NB4 (cell line): ENCODE results near the gene SULF2.

ENCODE experiments used
- DNase-seq: peaks from one replicate; pipeline ENCODE4 v3.0.0; 2010; ENCODE audit warnings: low read depth
- H3K4me3 ChIP-seq: one replicate; pipeline ENCODE4 v1.5.1; 2011; ENCODE audit warnings: mild to moderate bottlenecking, low read depth, low read length, moderate library complexity
- MYC ChIP-seq: IDR thresholded peaks from 2 replicates; pipeline ENCODE4 v1.6.1; 2011; ENCODE audit warnings: low read depth, low read length
- POLR2A ChIP-seq: IDR thresholded peaks from 2 replicates; pipeline ENCODE4 v1.6.1; 2011; ENCODE audit warnings: mild to moderate bottlenecking; ENCODE audit not compliant: insufficient read length; ENCODE audit errors: extremely low read depth
- TF ChIP-seq, protein P1 (sequence below): IDR thresholded peaks from 2 replicates; pipeline ENCODE4 v1.6.1; 2011; ENCODE audit warnings: low read depth, low read length
- TF ChIP-seq, protein P2 (sequence below): IDR thresholded peaks from one replicate; pipeline ENCODE4 v1.5.1; 2012; ENCODE audit warnings: low read depth, low read length

Gene SULF2

DNA sequence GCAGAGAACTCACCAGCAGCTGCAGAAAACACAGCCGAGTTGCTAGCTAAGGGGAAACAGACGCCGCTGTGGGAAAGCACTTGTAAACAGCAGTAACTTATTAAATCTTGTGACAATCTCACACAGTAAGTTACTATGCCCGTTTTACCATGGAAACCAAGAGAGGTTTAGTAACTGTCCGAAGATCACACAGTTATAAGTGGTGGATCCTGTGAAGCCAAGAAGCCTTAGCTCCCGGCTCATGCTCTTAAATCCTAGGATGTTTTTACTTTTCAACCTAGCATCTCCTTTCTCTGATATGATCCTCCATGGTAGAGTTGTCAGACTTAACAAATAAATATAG lies 1.5 kb upstream of the SULF2 start:
- TF ChIP-seq POLR2A = no peak
- TF ChIP-seq, protein P1, sequence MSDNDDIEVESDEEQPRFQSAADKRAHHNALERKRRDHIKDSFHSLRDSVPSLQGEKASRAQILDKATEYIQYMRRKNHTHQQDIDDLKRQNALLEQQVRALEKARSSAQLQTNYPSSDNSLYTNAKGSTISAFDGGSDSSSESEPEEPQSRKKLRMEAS = no peak
- no peak for TF ChIP-seq MYC
- TF ChIP-seq, protein P2, sequence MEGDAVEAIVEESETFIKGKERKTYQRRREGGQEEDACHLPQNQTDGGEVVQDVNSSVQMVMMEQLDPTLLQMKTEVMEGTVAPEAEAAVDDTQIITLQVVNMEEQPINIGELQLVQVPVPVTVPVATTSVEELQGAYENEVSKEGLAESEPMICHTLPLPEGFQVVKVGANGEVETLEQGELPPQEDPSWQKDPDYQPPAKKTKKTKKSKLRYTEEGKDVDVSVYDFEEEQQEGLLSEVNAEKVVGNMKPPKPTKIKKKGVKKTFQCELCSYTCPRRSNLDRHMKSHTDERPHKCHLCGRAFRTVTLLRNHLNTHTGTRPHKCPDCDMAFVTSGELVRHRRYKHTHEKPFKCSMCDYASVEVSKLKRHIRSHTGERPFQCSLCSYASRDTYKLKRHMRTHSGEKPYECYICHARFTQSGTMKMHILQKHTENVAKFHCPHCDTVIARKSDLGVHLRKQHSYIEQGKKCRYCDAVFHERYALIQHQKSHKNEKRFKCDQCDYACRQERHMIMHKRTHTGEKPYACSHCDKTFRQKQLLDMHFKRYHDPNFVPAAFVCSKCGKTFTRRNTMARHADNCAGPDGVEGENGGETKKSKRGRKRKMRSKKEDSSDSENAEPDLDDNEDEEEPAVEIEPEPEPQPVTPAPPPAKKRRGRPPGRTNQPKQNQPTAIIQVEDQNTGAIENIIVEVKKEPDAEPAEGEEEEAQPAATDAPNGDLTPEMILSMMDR = no peak
- no peak overlapping the region for H3K4me3 ChIP-seq
- DNase-seq = no peak

DNA sequence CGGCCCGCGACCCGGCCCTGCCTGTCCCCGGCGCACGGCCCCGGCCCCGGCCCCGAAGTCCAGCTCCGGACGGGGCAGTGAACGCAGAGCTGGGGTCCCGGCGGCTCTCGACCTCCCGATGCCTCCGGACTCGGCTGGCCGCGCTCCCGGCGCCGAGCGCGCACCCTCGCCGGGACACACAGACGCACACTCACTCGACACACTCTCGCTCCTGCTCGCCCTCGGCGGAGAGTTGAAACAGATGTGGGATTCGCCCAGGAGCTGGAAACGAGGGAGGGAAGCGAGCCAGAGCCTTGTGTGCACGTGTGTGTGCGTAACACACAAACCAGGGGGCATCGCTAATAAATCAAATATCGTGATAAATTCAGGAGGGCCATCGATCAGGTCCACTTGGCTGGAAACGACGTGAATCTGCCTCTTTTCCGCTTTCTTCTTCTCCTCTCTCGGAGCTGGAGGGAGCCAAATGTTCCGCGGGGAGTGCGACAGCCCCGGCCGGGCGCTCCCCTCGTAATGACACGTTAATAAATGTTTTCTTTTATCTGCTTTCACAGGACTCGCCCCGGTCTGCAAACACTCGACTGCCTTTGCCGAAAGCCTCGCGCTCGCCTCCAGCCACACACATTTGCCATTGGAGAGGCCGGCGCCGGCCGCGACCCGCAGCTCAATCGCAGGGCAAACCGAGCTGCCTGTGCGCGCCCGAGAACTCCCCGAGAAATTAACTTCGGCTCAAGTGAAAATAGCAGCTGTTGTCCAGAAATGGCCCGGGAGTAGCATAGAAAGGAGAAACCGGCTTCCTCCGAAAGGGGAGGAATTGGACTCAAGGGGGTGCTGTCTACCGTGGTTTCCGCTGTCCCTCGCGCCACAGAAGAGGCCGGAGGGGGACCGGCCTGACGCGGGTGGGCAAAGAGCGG lies 828 bp upstream of the SULF2 start:
- no peak for TF ChIP-seq MYC
- TF ChIP-seq POLR2A = no peak
- TF ChIP-seq, protein P1 = no peak
- TF ChIP-seq, protein P2 = peak; percentile 38
- H3K4me3 ChIP-seq = no peak overlapping the region
- DNase-seq = peak; percentile 63

DNA sequence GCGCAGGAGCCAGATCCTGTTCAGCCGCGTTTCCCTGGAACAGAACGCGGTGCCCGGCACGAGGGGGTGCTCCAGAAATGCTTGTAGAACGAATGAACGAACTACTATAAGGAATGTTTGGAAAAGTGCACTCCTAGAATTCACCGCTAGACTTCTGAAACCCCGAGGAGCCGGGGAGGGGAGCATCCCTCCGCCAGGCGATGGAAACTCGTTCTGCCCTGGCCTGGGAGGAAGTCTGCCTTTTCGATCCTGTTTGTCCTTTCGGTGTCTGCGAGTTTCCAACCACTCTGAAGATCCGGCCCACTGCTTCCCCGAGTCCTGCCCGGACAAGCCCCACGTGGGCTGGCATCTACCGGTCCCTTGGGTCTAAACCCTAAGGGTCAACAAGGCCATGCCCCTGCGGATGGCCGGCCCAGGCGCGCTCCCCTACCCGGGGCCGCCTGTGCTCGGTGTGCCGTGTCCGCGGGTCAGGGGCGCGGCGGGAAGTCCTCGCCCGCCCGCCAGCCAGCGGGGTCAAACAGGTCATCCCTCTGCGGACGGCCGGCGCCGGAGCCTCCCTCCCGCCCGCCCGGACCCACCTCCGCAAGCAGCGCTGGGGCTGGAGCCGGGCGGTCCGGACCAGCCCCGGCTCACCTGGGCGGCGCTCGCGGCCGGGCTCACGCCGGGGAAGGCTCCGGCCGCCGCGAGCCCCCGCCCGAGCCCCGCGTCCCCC lies 526 bp downstream of the SULF2 start:
- no peak overlapping the region for H3K4me3 ChIP-seq
- no peak for DNase-seq
- TF ChIP-seq, protein P2 = no peak

DNA sequence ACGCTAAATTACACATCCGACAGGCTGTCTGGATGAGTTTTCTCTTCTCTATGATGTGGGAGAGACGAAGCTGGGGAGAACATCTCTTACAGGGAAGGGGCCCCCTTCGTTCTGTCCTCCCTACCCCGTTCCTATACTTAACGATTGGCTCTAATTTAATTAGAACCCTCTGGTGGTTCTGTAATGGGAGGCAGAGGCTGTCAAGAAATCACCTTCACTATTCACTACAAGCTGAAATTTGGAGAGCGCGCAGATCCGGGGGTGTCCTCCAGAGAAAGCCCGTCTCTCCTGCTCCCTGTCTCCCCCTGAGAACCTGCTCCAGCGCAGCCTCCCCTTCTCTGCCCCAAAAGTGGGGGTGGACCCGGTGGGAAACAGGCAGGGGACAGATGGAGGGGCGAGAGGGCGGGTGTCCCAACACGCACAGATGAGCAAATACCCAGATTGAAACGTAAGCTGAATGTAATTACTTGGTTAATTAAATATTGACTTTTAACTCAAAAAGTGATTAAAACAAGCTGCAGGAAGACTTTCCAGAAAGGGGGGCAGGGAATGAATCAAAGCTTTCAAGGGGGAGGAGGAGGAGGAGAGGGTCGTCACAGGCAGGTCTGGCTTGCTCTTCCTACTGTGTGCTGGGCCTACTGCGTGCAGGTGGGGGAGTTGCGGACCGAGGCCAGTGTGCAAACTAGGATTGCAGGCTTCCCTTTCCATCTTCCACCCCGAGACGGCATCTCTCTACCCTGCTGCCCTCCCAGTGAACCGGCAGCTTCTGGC lies 1.3 kb downstream of the SULF2 start:
- TF ChIP-seq, protein P2 = no peak
- no peak overlapping the region for H3K4me3 ChIP-seq
- no peak for DNase-seq

DNA sequence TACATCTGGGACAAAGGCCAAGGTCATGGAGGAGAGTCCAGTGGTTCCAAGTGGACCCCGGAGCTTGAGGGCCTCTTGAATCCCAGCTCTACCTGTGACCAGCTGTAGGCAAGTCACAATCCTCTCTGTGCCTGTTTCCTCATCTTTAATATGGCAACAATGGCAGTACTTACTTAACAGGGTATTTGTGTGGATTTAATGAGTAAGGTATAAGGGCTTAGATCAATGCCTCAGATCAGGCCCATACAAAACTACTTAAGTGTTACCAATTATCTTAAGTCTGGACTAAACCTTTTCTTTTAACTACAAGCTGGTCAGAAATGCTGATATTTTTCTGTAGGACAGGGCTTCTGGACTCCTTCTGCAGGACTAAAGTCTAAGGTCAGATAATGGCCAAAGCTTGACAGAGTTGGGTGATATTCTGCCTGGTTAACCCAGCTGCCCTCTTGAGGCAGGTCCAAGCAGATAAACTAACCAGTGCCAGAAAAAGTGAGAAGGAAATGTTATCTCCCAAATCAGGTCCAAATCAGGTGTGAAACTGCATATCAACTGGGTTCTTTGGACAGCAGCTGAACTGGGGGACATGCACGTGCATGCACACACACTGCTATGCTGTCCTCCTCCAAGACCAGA lies 2.2 kb downstream of the SULF2 start:
- TF ChIP-seq MYC = no peak
- TF ChIP-seq, protein P1 = no peak
- TF ChIP-seq POLR2A = no peak
- TF ChIP-seq, protein P2 = no peak
- H3K4me3 ChIP-seq = no peak overlapping the region
- no peak for DNase-seq
